Activated T-helper 9 cell treated with anti-CD3 and anti-CD28 coated beads, Interleukin-2, amount 50 U/mL, for 16 hours (primary cell): Measurements from ENCODE around the gene PHLDB2.

Experiments
- DNase-seq: peaks from one replicate; pipeline ENCODE4 v3.0.0-alpha.2; 2020; ENCODE audit warnings: low read depth

The PHLDB2 gene

DNA sequence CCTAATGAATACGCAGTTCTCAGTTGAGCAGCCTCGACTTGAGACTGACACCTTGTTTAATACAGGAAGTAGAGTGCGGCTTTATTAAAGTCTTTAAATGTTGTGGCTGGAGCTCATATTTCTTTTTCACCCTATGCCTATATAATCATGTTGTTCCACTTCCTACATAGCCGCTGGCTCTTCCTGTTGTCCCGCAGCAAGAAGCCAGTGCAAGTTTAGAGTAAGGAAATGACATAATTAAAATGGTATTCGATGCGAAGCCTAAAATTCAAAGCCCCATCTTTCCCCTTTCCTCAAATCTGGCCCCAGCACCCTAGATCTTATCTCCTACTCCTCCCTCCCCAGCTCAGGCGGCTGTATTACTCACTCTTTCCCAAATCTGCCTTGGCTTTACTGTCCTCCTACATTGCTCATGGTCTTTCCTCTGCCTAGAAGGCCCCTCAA, 7.5 kb upstream of the PHLDB2 start:
- no peak for DNase-seq

DNA sequence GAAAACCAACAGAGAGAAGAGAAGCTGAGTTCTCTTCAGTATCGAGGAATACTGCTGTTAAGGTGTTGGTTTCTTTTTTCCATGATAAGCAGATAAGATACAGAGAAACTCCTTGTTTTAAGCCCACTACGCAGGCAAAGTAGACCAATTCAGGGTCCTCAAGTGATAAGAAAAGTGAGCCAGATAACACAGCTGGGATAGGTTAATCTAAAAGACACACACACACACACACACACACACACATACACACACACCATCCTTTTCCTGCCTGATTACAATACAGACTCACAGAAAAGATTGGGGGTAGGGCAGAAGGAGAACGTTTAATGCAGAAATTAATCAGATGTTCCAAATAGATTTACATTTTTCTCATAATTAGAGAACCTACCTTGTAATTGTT, 6.5 kb upstream of the PHLDB2 start:
- DNase-seq: no peak

DNA sequence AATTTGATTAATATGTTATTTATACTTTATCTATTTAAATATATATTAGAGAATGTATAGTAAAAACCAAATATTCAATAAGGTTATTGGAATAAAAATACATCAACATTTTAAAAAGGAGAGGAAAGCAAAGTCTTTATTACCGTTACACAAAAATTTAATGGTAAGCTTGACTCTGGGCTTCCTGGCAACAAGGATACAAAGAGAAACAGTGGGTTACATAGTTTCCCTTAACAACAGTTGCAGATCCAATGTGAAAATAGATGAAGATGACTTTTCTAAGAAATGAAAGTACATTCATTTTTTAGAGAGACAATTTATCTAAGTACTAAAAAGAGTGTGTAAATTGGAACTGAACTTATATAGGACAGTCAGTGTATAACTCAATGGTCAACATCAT, 6.0 kb upstream of the PHLDB2 start:
- no peak for DNase-seq

DNA sequence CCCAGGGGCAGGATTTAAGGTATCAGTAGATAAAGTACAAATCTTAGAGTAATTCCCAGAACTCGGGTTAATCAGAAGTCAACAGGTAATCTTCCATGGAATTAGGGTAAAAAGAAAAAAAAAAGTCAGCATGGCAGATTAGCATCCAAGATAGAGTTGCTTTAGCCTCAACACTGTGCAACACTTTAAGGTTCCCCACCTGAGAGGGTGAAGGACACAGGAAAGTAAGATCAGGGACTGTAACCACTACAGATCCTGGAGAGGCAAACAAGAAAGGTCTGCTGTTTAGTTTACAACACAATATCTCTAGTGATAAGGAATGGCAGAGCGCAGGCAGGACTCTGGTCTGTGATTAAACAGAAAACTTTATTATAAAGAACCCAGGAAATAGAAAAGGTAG, 4.1 kb upstream of the PHLDB2 start:
- no peak for DNase-seq

DNA sequence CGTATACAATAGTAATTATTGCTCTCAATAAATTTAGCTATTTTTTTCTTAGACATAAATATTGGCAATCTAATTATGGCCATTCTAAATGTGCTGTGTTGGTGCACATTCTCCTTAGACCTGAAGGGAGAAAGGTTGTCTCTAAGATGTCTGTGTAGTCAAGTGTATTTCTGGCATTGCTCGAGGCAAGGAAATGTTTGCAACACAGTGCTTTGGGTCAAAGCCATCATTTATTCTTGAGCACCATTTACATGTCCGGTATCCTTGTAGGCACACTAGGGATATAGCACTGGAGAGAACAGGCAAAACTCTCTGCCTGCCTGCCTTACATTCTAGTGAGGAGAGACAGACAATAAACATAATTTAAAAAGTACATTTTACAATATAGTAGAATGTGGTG, 2.6 kb upstream of the PHLDB2 start:
- no peak for DNase-seq

DNA sequence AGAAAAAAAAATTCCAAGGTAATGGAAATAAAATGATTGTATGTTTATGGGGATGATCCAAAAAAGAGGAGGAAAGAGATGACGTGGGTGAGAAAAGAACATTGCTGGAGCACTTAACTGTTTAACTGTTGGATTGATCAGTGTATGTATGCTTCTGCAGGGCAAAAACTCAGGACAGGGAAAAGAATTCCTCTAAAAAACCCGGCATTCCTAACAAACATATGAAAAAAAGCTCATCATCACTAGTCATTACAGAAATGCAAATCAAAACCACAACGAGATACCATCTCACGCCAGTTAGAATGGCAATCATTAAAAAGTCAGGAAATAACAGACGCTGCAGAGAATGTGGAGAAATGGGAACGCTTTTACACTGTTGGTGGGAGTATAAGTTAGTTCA, 1.6 kb upstream of the PHLDB2 start:
- DNase-seq: no peak

DNA sequence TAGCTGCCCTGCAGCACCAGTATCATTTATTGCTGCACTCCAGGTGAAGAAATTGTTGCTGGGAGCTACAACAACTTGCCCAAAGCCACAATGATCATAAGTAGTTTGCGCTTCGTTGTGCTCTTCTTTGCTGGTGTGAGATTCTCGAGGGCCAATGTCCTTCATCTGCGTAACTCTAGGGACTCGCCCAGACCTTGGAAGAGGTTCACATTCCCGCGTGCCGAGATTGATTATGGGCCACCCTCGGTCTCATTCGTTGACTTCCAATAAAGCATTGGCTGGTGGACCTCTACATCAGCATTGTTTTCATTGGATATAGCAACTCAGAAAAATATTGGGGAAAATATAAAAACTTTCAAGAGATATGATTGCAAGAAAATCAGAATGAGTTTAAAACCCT, 423 bp upstream of the PHLDB2 start:
- DNase-seq: no peak

DNA sequence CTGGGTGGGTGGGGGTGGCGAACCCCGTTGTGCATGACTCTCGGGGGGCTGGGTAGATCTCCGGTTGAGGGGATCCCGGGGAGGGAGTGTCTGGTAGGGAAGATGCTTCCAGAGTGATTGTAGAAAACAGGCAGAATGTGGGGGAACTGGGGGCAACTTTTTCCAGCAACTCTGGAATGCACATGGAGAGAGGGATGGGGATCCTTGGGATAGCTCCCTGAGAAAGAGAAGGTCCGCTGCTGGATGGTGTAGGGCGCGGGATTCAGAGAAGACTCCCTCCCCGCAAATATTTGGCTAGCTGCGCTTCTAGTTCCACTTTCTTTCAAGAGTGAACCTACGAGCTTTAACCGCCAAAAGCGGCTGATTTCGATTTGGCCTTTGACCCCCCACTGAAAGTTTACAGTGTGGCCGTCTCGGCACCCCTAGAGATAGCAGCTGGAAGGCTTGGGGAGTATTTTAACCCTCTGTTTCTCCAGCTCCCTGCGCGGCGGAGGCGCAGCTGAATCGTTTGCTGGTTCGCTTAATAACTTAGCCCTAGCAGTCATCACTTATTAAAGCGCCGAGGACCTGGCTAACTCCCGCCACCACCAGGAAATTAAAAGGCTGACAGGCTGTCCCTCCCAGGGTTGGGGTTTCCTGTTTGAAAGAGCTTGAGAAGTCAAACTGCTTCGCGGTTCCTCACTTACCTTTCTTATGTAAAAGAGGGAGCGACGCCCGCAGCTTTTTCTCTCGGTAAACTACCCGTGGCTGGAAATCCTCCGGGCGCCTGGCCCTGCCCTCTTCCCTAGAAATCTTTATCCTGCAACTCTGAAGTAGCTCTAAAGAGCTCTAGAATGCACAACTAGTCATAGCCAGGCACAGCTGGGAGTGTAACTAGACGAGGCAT, 1.2 kb downstream of the PHLDB2 start:
- peak; percentile 26 for DNase-seq

DNA sequence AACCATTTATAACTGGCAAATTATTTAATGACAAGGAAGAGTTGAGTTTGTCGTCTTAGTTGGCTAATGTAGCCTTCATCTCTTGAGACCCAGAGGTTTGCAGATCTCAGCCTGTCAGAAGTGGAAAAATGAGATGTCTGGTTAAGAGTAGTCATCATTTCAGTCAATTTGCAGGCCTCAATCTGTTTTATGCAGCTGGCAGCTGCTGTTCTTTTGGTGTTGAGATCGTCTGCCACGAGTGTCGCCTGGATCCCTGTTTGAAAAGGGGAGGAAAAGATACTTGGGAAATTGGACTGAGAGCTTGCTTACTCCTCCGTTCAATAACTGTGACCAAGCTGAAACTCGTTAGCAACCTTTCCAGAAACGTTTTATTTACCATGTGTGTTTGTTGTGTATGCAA, 2.3 kb downstream of the PHLDB2 start:
- no peak for DNase-seq

DNA sequence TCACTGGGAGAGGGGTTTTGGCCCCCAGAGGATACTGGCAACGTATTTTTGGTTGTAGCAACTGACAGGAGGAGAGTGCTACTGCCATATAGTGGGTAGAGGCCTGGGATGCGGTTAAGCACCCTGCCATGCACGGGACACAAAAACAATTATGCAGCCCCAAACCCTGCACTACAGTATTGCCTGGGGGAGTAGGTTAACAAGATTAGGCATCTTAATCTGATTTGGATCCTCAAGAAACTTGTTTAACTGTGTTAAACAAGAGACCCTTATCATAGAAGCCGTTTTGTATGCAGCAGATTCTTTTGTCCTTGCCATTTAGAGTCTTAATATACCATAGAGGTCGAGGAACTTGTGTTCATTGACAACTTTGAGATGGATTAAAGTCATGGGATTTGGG, 3.4 kb downstream of the PHLDB2 start:
- DNase-seq: no peak

DNA sequence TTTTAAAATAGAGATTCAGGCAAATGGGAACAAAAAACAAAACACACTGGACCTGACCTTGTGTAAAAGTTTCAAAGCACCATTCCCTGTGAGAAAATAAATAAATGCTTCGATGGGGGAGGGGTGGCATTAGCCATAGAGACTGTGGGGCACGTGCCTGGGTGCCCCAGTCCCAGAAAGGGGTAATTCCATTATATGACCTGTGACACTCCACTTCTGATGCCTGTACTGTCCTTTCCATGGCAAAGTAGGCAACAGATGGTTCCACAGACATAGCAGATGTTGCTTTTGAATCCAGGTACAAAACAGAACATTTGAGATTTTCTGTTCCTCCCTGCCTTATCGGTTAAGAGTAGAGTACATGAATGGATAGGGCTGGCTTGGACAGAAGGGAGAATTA, 3.9 kb downstream of the PHLDB2 start:
- no peak for DNase-seq

DNA sequence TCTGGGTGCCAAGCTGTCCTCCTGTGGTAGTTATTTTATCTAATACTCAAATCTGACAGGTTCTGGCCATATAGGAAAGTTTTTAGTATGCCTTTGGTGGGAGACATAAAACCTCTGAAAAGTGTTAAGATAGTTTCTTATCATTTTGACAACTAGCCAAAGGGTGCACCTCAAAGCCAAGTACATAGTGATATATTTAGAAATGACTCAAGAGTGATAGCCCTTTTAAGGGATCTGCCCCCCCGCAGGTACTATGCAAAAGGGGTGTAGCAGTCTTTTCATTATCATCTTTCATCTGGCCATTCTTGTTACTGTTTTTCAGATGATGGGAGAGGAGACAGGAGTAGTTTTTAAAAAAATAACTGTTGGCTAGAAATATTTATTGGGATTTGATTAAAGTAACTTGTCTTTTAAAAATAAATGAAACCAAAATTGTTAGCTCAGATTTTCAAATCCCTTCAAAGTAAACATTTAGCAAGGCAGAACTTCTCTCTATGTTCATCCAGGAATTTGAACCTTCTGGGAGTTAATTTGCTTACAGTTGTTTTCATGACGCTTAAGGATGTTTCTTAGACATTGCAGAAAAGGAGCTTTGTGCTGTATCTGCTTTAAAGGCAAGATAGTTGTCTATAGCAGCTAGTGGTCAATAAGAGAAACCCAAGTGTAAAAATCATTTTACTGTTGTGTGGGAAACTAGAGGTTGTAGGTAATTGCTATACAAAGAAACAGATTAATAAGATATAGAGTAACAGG, 5.1 kb downstream of the PHLDB2 start:
- DNase-seq: no peak

DNA sequence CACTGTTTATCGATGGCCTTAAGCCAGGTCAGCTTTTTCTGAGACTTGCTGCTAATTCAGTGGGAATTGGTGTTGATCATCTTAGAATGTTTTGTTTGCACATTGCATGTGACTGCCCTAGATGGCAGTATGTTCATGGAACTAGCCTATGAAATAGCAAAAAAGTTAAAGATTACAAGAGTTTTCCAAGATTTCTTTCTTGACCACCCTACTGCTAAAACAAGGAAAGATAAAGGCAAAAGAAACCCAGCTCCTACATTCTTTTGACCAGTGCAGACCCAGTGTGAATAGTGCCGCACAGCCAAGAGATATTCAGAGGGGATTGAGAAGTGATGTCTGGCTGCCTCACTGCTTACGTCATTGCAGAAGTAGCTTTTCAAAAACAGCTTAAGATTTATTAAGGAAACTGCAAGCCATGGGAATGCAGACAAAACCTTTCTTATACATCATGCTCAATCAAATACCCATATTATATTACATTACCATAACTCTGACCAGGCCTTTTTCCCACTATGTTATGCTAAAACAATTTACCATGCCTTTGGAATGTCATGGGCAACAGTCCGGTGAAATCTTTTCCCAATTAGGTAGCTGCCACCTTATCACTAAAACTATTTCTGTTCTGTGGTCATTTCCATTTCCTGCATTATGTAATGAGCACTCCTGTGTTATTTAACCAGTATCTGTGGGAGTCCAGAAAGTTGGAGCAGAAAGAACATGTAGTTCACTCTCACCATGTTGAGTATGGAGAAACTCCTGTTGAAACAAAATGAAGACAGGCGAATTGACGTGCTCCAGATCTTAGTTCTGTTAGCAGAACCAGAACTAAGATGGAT, 6.0 kb downstream of the PHLDB2 start:
- DNase-seq: no peak

DNA sequence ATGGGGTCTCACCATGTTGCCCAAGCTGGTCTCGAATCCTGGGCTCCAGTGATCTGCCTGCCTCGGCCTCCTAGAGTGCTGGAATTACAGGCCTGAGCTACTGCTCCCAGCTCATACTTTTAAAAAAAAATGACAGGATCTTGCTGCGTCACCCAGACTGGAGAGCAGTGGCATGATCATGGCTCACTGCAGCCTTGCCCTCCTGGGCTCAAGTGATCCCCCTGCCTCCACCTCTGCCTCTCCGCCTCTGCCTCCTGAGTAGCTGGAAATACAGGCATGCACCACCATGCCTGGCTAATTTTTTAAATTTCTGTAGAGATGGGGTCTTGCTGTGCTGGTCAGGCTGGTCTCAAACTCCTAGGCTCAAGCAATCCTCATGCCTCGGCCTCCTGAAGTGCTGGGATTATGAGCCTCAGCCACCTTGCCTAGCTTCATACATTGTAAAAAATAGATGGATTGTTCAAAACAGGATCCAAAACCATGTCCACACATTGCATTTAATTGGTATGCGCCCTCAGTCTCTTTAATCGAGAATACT, 8.9 kb downstream of the PHLDB2 start:
- no peak for DNase-seq

DNA sequence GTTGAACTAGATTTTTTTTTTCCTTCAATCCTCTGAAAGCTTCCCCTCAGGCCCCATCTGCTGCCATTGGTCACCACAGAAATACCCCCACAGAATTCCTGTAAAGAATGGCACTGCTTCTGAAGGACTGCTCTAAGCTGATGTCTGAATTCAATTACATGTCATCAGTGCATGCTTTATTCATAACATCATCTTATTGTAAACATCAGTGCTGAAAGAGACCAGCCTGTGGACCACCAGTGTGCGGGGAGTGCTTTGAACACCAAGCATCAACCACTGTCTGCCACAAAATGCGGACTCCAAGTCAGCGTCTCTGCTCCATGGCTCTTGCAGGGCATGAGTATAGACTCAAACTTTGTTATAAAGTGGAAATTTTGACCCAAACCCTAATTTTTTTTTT, 11.6 kb downstream of the PHLDB2 start:
- DNase-seq: no peak

DNA sequence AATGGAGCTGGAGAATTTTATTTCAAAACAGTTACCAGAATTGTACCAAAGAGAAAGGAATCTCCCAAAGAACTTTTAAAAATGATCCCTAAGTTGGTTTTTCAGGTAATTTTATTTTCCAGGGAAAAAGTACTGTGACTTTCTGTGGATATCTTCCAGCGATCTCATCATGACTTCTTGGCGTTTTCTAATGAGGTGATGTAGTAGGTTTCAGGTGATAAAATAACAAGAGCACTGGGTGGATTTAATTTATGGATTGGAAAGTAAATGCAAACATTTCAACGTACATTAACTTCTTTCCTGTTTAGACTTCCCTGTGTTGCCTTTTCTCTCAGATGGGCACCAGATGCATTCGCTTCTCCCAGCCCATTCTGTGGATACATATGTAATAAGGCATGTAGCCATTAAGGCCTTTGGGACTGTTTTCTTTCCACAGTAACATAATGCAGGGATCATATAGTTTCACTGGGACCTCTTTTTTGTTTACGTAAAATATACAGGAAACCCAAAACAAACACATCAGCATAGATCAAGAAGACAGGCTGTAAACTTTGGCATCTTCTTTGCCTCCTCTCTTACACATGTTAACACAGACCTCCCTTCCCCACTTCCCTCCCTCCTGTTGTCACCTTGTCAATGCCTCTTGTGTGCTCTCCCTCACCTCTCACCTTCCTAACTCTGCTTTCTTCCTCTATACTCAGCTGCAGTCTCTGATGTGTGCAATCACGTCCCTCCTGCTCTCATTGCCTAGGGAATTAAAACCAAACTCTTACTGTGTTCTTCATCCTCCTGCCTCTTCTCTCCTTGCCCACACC, 13.0 kb downstream of the PHLDB2 start:
- no peak for DNase-seq

DNA sequence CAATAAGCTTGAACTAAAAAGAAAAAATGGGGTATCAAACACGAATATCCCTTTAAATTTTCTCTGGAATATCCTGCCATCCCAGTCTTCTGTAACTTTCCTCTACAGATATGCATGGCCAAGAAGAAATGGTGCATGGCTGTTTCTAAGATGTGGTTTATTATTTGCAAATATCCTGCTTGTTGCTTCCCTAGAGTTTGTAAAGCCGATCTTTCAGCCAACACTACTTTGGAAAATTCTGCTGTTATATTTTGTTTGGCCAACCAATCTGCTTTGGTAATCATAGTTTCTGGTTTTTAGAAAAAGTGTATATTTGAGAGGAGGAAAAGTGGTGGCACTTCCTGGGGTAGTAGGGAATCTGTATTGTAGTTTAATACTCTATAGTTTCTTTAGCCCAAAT, 13.9 kb downstream of the PHLDB2 start:
- no peak for DNase-seq

DNA sequence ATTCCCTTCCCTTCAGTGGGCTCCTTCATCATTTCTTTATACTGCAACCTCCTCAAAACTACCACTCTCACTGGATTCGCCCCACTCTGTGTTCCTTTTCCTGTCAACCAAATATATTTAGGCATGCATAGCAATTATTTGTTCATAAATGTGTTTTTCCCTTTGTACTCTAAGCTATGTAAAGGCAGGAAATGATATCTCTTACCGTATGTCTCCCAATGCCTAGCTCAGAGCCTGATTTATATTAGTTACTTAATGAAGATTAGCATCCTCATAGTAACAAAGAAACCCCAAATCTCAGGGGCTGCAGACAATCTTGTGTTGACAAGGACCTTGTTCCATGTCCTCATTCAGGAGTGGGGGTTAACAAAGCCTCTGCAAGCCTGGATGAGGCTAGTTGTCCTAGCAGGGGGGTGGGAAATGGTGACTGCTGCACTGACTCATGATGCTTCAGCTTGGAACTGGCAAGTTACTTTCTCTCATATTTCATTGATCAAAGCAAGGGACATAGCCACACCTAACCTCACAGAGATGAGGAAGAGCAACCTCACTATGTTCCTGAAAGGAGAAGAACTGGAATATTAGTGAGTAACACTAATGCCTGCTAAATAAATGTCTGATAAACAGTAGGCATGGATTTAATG, 15.2 kb downstream of the PHLDB2 start:
- DNase-seq: no peak

DNA sequence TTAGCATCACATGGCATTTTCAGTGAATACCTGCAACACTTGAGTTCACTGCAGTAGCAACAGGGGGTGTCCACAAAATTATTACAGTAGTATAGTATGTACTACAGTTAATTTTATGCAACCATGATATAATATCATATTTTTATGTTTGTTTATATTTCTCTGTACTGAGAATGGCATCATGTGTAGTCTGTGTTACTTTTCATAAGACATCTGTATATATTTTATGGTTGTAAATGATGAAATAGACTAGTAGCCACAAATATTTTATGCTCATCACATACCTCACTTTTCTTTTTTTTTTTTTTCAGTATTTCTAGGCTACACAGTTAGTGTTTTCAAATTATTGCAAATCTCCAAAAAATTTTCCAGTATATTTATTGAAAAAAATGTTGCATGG, 22.4 kb downstream of the PHLDB2 start:
- no peak for DNase-seq

DNA sequence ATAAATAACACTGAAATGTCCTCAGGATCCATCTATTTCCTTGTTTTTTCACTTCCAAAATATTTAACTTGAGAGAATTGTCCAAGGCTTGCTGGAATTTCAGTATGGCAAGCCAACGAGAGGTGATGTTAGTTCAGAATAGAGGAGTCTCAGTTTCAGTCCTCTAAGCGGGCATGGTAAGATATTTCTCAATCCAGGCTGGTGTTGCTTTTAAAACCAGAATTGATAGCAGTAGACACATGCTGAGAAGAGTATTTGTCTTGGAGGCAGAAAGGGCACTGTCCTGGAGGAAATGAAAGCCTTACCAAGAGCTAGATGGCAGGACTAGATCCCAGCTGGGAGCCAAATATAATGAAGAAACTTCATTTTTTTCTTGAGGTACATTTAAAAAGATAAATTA, 23.1 kb downstream of the PHLDB2 start:
- no peak for DNase-seq

DNA sequence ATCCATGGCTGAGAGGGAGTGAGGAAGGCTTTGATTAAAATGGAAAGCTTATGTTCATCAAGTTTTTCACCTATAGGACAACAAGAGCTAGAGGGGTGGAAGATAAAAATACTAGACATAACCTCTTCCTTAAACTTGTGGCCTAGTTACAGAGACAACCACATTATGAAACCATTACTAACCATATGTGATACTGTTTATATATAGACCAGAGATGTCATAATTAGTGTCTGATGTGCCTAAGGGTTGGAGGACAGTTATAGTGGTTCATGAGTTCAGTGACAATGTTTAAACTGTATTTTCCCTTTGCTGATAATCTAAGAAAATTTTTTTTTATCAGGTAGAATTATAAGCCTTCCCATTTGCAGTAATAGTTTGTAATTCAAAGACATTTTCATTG, 23.7 kb downstream of the PHLDB2 start:
- DNase-seq: no peak
